GM19397 (cell line): ENCODE measurements around the gene OBSL1.

Experiments
- ATAC-seq: cut with Tn5 transposase; IDR thresholded peaks from one replicate; pipeline ENCODE4 v1.9.1; 2021; ENCODE audit warnings: mild to moderate bottlenecking, moderate library complexity; ENCODE audit not compliant: unreplicated experiment

Gene OBSL1

DNA sequence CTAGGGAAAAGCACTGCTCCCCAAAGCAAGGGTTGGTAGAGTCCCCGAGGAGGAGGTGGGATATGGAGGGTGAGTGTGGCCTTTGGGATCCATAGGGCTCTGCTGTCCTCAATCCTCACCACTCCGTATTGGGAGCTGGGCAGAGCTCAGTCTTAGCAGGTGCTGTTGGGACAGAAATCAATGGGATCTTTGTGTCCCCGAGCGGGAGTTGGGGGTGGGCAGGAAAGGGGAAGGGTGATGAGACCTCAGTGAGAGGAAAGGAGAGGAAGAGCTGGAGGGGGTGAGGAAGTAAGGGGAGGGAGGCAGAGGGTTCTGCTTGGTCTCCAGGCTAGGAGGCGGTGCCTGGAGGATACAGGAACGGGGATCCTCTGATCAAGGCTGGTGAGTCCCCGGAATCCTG is 54.5 kb downstream of the OBSL1 start:
- ATAC-seq, result no peak

DNA sequence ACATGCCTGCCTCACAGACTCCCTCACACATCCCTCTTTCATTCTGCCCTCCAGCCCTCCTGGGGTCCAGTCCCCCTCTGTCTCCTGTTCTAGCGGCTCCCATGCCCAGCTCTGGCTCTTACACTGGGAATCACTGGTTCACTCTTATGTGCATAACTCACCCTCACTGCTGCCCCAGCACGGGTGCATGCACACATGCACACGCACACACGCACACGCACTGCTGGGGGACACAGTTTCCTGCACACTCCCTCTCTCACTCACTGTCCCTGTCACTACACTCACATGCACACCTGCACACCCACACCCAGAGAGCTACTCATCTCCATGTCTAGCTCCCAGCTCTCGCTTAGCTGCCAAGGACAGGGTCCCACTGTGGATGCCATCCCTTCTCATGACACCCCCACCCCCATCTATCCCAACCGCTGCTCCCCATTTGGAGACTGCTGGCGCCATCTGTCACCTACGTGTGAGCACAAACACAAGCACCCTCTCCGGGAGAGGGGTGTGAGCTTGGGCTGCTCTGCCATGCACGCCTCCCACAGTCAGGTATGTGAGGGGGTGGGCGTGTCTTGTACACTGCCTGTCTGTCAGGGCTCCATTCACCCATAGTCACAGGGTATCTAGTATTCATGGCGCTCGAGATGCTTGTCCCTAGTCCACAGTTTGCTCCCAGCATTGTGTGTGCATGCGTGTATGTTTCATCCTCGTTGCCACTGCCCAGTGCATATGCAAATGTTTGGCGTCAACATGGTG is 55.3 kb downstream of the OBSL1 start:
- ATAC-seq, result no peak

DNA sequence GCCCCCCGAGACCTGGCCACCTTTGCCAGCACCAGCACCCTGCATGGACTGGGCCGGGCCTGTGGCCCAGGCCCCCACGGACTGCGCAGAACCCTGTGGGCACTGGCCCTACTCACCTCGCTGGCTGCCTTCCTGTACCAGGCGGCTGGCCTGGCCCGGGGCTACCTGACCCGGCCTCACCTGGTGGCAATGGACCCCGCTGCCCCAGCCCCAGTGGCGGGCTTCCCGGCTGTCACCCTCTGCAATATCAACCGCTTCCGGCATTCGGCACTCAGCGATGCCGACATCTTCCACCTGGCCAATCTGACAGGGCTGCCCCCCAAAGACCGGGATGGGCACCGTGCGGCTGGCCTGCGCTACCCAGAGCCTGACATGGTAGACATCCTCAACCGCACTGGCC is 56.5 kb downstream of the OBSL1 start:
- ATAC-seq, result no peak

DNA sequence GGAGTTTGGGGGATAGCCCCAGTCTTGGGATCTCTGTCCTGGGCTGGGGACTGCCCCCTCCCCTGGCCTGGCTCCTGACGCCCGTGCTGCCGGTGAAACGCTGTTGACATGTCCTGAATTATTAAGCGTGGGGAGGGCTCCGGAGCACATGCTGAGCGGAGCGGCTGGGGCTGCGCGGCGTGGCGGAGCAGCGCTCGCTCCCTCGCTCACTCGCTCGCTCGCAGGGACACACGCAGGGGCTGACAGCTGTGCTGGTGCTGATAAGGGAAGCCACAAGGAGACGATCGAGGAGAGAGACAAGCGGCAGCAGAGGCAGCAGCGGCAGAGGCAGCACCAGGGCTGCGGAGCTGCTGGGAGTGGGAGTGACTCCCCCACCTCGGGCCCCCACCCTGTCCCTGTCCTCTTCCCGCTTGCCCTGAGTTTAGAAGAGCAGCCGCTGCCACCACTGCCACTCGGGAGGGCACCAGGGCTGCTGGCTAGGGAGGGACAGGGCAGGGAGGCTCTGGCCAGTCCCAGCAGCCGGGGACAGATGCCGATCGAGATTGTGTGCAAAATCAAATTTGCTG is 57.1 kb downstream of the OBSL1 start, which contains the start of gene ASIC4:
TSS of gene ASIC4 (plus strand) at position 287 of the 566 bp plus-strand sequence. CDS start at position 530, 243 bp downstream.
- ATAC-seq, result no peak

DNA sequence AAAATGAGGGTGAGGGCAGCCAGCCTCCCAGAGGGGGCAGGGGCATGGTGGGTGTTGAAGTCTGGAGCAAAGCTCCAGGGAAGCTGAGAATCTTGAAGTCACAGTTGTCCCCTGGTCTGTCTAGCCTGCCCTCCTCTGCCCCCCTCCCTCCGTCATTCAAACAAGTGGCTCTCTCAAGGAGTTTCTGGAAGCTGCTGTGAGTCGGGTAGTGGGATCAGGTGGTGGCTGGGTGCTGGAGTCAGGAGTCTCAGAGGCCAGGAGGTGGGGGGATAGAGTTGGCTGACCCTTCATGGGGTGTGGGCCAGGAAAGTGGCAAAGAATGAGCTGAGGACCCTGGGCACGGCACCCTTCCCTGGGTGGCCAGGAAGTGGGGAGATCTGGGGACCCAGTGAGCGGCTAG is 57.6 kb downstream of the OBSL1 start:
- no peak for ATAC-seq

DNA sequence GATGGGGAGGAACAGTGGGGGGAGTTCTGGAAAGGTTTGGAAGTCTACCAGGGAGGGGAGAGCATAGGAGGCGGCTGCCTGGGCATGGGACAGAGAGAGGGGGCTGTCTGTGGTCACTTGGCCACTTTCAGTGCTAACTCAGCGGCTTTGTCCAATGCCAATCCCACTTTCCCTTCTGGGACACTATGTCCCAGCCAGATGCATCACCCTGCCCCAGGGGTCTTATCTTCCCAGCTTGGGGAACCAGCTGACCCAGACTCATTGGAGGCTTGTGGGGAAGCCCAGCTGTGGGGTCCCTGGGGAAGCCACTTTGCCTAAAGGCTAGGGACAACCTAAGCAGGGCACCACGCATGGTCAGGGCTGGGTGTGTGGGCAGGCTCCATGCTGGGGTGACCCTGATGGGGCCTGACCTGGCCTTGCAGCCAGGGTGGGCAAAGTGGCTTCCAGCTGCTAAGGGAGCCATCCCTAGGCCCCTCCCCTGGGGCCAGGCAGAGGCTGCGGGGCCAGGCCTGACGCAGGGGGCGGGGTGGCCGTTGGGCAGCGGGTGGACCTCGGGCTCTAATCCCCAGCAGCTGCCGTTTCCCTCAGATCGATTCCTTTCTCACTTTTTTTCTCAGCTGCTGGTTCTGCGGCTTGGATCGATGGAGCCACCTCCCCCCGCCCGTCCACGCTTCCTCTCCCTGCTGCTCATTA is 58.7 kb downstream of the OBSL1 start:
- ATAC-seq, result no peak

DNA sequence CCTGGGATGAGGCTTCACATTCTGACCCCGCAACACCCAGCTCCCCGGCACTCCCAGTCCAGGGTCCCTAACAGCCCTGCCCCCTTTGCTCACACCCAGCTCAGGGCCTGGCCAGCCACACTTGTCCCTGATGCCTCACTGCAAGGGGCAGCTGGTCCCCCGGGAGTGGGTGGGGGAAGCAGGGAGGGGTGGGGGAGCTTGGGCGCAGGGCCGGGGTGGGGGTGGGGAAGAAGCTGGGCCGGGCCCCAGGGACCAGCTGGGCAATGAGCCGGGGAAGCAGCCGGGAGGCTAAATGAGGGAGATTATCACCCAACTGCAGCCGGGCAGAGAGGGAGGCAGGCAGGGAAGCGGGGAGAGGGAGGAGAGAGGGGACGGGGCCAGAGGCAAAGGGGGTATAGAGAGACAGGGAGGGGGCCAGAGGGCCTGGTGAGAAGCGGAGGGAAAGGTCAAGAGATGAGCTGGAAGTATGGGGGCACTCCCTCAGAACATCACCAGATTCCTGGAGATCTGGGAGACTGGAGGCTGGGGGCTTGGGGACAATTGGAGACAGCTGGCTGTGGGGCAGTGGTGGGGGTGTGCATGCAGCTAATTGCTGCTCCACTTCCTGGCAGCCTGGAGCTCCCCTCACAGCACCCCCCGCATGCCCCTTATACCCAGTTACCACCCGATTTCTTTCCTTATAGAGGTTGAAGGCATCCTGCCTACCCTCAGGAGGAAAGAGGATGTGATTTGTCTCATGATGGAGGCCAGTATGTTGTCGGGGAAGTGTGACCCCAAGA is 59.6 kb downstream of the OBSL1 start:
- ATAC-seq, result no peak

DNA sequence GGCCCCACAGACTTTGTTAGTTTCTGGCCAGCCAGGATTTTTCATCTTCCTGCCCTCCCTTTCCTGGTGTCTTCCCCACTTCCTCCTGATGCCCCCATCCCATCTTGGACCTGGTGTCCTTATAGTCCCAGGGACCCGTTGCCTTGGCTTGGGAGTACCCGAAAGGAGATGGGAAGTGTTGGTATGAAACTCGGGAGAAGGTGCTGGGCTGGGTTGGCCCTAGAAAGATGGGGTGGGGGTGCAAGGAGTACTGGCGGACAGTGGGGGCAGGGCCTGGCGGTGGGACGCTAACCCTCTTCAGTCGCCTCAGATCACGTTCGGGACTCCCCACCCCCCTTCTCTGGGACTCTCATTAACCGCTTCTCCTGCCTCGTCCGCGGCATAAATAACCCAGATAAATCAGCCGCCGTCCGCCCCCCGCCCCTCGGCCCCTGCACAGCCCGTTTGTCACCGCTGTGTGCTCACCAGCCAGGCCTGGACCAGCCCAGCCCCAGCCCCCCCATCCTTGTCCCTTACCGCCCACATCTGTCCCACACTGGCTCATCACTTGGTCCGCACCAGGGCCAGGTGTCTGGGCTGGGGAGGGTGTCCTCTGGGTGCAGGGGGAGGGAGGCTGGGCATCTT is 60.7 kb downstream of the OBSL1 start:
- ATAC-seq, result no peak

DNA sequence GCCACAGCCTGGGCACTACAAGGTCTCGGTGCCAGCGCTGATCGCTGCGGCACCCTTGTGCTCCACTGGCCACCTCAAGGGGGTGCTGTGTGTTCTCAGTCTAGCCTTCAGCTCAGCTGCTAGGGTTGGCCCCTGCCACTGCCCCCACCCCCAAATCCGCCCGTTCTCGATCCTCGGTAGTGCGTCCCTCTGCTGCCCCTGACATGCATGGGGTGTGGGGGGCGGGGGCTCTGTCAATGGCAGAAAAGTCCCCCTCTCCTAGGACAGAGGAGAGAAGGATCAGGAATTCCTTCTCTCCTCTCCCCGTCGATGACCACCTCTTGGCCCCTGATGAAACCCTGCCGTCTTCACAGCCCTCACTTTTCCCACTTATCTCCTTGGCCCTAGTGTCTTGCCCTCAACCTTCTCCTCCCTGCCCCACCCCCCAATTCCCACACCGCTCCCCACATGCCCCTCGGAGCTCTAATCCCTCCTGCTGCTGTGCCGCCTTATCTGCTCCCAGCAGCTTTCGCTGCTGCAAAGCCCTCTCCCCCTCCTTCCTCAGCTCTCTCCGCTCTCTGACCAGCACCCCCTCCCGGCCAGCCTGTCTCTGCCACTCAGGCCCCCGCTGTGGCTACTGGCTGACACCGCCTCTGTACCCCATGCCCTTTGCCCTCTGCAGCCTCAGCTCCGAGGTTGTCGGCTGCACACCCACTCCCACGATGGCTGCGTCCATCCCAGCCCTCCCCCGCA is 61.4 kb downstream of the OBSL1 start:
- no peak for ATAC-seq

DNA sequence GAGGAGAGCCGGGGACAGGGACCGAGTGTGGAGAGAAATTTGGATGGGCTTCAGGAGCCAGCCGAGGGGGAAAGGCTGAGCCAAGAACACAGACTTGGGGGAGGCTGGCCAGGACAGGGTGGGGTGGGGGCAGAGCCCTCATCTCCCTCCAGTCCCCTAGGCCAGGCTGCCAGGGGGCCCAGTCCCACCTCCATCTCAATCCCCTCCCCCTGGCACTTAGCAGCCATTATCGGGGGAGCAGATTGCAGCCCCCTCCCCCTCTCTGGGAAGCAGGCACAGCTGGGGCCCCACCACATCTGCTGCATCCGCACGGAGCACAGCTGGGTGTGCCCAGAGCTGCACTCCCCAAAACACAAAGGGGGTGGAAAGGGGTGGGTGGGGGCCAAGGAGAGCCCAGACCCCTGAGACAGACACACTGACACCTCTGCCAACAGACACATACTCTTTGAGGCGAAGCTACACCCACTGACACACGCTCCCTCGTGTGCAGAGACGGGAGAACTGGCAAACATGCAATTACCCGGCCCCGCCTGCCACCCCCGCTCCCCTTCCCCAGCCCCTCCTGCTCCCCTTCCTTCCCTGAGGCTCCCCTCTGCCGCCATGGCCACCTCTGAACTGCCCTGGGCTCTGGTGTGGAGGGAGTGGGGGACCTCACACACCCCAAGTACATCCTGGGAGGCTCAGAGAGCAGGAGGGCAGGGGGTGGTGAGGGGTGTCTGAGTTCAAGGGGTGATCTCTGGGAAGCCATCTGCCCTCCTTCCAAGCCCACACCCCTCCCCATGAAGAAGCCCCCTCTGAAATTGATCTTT is 62.2 kb downstream of the OBSL1 start:
- no peak for ATAC-seq

DNA sequence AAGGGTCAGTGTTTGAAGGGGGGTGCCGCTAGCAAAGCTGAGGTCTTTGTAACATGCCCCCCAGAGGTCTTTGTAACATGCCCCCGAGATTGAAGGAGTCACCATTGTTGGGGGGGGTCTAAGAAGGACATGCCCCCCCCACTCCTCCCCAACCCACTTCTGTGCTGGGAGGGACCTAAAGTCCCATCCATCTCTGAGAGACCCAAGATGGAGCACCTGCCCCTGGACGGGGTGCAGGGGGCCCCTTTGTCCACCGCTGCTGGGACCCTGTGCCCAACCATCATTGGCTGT is 63.0 kb downstream of the OBSL1 start:
- ATAC-seq, result no peak

DNA sequence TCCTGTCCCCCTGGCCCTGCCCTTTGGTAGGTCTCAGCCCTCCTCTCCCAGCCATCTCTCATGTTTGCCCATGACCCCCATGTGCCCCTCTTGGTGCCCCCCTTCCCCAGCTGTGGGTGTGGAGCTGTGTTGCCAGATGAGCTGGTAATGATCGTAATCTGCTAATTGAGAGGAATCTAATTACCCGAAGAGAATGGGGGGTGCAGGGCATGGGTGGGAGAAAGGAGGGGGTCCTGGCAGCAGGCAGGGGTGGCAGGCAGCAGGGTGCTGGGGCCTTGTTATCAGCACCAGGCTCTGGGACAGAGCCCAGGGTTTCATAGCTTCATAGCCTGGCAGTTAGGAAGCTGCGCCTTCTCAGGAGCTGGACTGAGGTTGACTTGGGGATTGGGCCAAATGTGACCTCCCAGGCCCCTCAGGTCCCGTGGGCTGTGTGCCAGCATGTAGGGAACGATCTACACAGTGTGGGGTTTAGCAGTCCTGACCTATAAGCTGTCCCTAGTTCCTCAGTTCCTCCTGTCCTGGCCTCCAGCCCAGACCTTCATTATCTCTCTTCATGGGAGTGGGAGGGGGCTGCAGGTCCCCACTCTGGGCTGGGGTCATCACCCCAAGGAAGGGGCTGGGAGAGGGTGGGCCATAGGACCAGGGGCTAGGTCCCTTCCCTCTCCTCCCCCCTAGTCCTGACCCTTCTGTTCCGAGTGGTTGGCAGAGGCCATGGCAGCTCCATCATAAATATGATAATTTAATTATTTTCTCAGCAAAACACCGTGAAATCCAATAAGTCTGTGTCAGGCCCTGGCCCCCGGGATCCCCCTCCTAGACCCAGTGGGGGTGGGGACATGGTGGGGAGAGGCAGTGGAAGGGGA is 63.5 kb downstream of the OBSL1 start:
- ATAC-seq, result no peak

DNA sequence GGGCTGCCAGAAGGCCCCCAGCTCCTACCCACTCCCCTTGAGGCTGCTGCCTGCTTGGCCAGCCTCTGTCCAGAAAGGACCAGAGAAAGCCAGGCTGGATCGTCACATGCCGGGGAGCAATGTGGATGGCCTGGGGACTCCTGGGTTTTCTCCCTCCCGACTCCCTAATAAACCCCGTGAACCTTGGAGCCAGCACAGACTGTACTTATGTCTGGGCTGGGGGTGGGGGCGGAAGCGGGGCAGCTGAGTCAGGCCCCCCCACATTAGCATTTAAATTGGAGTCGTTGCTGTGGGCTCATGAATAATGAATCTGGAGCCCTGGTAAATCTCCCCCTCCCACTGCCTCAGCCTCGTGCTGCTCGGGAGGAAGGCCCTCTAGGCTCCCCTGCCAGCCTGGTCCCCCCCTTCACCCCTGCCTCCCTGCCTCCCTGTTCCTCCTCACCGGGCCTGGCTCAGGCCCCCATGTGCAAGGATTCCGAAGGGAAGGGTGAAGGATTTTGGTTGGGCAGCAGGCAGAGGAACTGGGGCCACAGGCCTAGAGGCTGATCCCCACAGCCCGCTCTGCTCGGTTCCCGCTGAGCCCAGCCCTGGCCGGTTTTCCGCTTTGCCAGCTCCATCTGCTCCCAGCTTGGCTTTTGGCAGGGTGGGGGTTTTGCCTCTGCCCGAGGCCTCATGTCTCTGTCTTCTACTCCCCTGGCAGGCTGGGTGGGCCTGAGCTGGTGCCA is 64.4 kb downstream of the OBSL1 start:
- ATAC-seq, result no peak

DNA sequence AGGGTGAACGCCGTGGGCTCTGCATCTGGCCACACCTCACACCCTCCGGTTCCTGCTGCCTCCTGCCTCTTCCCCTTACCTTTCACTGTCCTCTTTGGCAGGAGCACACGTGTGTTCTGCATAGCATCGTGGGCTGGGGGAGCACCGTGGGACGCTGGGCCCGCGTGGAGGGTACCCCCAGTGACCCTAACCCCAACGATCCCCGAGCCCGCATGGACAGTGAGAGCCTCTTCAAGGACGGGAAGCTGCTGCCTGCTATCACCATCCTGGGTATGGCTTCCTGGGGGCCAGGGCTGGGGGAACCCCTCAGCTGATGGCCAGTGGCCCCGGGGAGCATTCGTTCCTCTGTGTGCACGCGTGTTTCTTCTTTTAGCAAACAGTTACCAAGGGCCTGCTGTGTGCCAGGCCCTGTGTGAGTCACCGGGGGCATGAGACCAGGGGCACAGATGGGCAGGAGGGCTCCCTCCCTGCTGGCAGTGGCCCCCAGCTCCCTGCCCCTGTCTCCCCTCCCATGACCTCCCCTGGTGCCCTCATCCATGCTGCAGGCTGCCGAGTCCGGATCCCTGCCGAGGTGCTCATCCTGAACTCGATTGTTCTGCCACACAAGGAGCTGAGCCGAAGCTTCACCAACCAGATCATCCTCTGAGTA is 65.1 kb downstream of the OBSL1 start:
- no peak for ATAC-seq

DNA sequence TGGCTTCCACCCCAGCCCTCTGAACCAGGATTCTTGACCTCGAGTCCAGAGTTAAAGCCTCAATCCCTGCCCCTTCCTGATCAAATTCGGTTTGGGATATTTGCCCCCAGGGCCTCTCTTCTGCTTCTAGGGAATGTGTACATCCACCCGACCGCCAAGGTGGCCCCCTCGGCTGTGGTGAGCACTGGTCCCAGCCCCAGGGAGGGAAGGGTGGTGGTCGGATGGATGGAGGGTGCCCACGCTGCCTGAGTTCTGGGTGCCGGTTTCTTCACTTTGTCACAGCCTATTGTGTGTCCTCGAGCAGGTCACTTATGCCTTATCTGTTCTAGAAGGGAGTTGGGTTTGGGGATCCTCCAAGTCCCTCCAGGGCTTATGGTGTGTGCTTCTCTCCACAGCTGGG is 65.8 kb downstream of the OBSL1 start:
- no peak for ATAC-seq

DNA sequence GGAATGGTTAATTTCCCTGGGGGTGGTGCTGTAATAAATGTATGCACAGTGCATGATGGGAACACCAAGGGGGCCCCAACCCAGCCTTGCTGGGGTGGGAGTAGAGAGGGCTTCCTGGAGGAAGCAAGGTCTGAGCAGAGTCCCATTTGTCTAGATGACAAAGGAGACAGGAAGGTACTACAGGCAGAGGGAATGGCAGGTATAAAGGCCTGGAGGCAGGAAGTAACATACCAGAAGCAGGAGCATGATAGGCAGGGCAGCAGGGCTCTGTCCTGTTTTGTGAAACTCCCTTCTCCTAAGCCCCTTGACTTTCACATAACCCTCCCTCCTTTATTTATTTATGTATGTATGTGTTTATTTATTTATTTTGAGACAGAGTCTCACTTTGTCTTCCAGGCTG is 68.7 kb downstream of the OBSL1 start:
- ATAC-seq, result no peak

DNA sequence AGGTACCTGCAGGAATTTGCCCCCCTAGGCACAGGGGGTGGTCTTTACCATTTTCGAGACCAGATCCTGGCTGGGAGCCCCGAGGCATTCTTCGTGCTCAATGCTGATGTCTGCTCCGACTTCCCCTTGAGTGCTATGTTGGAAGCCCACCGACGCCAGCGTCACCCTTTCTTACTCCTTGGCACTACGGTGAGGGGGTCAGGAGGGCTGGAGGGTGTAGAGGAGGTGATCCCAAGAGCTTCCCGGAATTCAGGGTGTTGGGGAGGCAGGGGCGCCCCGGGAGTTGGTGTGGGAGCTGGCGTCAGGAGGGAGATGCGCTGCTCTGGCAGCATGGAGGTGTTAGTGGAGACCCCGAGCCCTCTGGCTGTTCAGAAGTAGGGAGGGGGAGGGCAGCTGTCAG is 69.5 kb downstream of the OBSL1 start:
- ATAC-seq, result no peak
